ENCODE results near the gene ORMDL2.
"Not testable (repeated sequence)": the region's sequence is repeated elsewhere in the genome, so short reads cannot be mapped to it uniquely, and the experiment has no call there.

Gene ORMDL2

GRCh38 chr12:55850401-55850800 lies 32.6 kb downstream of the ORMDL2 start:
- no peak for DNase-seq (ENCODE audit: extremely low read depth in 1 of 2, low read depth in 1 of 2)

DNA sequence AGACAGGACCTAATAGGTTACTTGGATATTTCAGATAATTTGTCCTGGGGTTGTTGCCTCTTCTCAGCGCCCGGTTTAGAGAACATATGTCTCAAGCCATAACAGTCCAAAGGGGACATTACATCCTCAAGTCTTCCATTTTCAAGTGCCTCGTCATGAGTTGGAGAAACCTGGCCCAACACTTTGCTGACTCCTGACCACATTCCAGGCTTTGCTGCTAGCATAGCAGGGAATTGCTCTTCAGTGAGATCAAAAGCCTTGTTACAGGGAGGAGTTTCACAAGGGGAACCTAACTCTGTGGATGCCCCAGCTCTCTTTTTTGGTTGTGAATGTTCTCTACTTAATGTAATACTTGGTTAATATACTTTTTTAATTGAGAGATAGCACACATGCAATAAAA lies 33.1 kb downstream of the ORMDL2 start:
- DNase-seq (ENCODE audit: extremely low read depth in 1 of 2, low read depth in 1 of 2) = no peak

GRCh38 chr12:55852740-55853139 lies 34.9 kb downstream of the ORMDL2 start:
- DNase-seq (ENCODE audit: extremely low read depth in 1 of 2, low read depth in 1 of 2) = no peak

DNA sequence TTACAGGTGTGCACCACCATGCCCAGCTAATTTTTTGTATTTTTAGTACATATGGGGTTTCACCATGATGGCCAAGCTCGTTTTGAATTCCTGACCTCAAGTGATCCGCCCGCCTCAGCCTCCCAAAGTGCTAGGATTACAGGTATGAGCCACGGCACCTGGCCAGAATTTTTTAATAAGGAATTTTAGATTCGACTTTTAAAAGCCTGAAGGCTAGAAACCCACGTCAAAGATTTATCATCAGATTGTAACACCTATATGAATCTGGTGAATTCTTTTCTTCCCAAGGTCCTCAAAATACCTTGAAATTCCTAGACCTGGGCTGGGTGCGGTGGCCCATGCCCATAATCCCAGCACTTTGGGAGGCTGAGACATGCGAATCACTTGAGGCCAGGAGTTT lies 43.6 kb downstream of the ORMDL2 start:
- DNase-seq (ENCODE audit: extremely low read depth in 1 of 2, low read depth in 1 of 2) = no peak

DNA sequence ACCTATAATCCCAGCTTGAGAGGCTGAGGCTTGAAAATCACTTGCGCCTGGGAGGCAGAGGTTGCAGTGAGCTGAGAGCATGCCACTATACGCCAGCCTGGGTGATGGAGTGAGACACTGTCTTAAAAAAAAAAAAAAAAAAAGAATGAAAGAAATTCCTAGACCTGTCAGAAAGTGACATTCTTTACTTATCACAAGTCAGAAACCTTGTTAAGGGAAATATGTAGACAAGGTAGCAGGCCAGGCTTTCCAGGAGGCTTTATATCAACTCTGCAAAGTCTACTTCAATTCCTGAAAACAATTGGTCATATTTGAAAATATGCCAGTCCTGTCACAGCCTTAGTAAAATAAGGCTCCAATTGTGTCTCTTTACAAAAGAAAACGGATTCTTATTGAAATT lies 44.0 kb downstream of the ORMDL2 start:
- DNase-seq (ENCODE audit: extremely low read depth in 1 of 2, low read depth in 1 of 2) = no peak

DNA sequence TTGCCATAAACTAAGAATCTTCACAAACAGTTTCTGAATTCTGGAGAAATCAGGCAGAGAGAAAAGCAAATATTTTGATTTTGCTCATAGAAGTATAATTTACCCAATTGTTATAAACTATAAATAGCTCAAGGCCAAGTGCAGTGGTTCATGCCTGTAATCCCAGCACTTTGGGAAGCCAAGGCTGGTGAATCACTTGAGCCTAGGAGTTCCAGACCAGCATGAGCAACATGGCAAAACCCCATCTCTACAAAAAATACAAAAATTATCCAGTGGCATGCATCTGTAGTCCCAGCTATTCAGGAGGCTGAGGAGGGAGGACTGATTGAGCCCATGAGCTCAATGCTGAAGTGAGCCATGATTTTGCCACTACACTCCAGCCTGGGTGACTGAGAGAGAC lies 44.4 kb downstream of the ORMDL2 start:
- no peak for DNase-seq (ENCODE audit: extremely low read depth in 1 of 2, low read depth in 1 of 2)

- not testable (repeated sequence) for DNase-seq (ENCODE audit: extremely low read depth in 1 of 2, low read depth in 1 of 2)
Measured at GRCh38 chr12:55862931-55863330, 45.1 kb downstream of the ORMDL2 start.

- DNase-seq (ENCODE audit: extremely low read depth in 1 of 2, low read depth in 1 of 2) = no peak
Measured at GRCh38 chr12:55865327-55865726, 47.5 kb downstream of the ORMDL2 start.

DNA sequence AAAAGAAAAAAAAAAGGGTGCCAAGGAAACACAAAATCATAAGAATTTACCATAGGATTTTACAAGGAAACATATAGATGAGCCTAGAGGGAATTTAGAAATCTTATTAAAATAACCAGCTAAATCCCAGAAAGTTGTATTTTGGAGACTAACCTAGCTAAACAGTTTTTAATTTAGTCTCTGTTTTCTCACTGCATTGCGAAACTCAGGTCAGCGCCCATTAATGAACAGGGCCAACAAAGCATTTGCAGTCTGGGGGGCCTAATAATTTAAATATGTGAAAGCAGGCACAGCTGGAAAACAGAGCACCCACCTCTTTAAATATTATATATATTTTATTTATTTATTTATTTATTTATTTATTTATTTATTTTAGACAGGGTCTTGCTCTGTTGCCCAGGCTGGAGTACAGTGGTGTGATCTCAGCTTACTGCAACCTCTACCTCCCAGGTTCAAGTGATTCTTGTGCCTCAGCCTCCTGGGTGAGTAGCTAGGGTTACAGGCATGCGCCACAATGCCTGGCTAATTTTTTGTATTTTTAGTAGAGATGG lies 48.7 kb downstream of the ORMDL2 start:
- not testable (repeated sequence) for DNase-seq (ENCODE audit: extremely low read depth in 1 of 2, low read depth in 1 of 2)

All from stimulated activated CD8-positive, alpha-beta memory T cell treated with anti-CD3 and anti-CD28 coated beads, Interleukin-7, amount 100 ng/mL, for 48 hours (primary cell).